Measurements from ENCODE around the gene ALDH1A2.

The ALDH1A2 gene

GRCh38 chr15:57927091-57927631 is 138.3 kb downstream of the ALDH1A2 start:
- Histone ChIP-seq H3K36me3 (ENCODE audit: control insufficient read depth, insufficient read depth, low read length) (no peaks in the 10 kb centered on the region), H3K27me3 (ENCODE audit: insufficient read depth, low read length, poor library complexity) (no peaks in the 10 kb centered on the region), H3K4me2 (ENCODE audit: low read length) (no peak overlapping the region), H3K4ac (ENCODE audit: low read depth, low read length) (no peak overlapping the region), H2BK15ac (replicated peaks; ENCODE audit: low read depth) (no peak overlapping the region), H3K56ac (ENCODE audit: low read length) (no peak overlapping the region), H3K18ac (ENCODE audit: low read length) (no peak overlapping the region), H4K5ac (ENCODE audit: low read length) (no peak overlapping the region), H3K23ac (ENCODE audit: low read length) (no peak overlapping the region), H3K27ac (ENCODE audit: low read depth, low read length) (no peak overlapping the region), H3K4me3 (ENCODE audit: low read length) (no peak overlapping the region), H4K8ac (ENCODE audit: low read depth, low read length) (no peak overlapping the region), H2AK5ac (ENCODE audit: low read length) (no peak overlapping the region), H3K4me1 (ENCODE audit: control insufficient read depth, low read depth, low read length) (no peaks in the 10 kb centered on the region), H2BK120ac (ENCODE audit: low read depth, low read length) (no peak overlapping the region), H3K79me2 (ENCODE audit: control insufficient read depth, insufficient read depth, low read length) (no peaks in the 10 kb centered on the region), H2BK5ac (ENCODE audit: low read length) (no peak overlapping the region), H3K79me1 (ENCODE audit: low read length) (no peaks in the 10 kb centered on the region), H3K9ac (ENCODE audit: low read length) (no peak overlapping the region)
- DNase-seq, result no peak
- no CpG with 5 or more reads among the region's 6 CpGs for WGBS (ENCODE audit: extremely low coverage, insufficient coverage, low lambda C conversion rate)

GRCh38 chr15:57925650-57926049 is 139.9 kb downstream of the ALDH1A2 start:
- Histone ChIP-seq H3K4me1 (ENCODE audit: control insufficient read depth, low read depth, low read length) (no peaks in the 10 kb centered on the region), H2BK120ac (ENCODE audit: low read depth, low read length) (no peak overlapping the region), H3K79me1 (ENCODE audit: low read length) (no peaks in the 10 kb centered on the region), H3K27ac (ENCODE audit: low read depth, low read length) (no peak overlapping the region), H2BK15ac (replicated peaks; ENCODE audit: low read depth) (no peak overlapping the region), H3K79me2 (ENCODE audit: control insufficient read depth, insufficient read depth, low read length) (no peaks in the 10 kb centered on the region), H3K4ac (ENCODE audit: low read depth, low read length) (no peak overlapping the region), H3K23ac (ENCODE audit: low read length) (no peak overlapping the region), H3K4me3 (ENCODE audit: low read length) (no peak overlapping the region), H3K36me3 (ENCODE audit: control insufficient read depth, insufficient read depth, low read length) (no peaks in the 10 kb centered on the region), H3K9ac (ENCODE audit: low read length) (no peak overlapping the region), H4K8ac (ENCODE audit: low read depth, low read length) (no peak overlapping the region), H3K18ac (ENCODE audit: low read length) (no peak overlapping the region), H3K27me3 (ENCODE audit: insufficient read depth, low read length, poor library complexity) (no peaks in the 10 kb centered on the region), H4K5ac (ENCODE audit: low read length) (no peak overlapping the region), H2AK5ac (ENCODE audit: low read length) (no peak overlapping the region), H2BK5ac (ENCODE audit: low read length) (no peak overlapping the region), H3K56ac (ENCODE audit: low read length) (no peak overlapping the region), H3K4me2 (ENCODE audit: low read length) (no peak overlapping the region)
- WGBS (ENCODE audit: extremely low coverage, insufficient coverage, low lambda C conversion rate), result no CpG with 5 or more reads among the region's 3 CpGs
- DNase-seq, result no peak

- H3K4me1 ChIP-seq (ENCODE audit: control insufficient read depth, low read depth, low read length), result no peaks in the 10 kb centered on the region
- no peaks in the 10 kb centered on the region for H3K79me2 ChIP-seq (ENCODE audit: control insufficient read depth, insufficient read depth, low read length)
- no CpG with 5 or more reads among the region's 3 CpGs for WGBS (ENCODE audit: extremely low coverage, insufficient coverage, low lambda C conversion rate)
These were observed 140.9 kb downstream of the ALDH1A2 start for GRCh38 chr15:57924598-57924997.

GRCh38 chr15:57923750-57924149 is 141.8 kb downstream of the ALDH1A2 start:
- H2BK15ac ChIP-seq (replicated peaks; ENCODE audit: low read depth), result no peak overlapping the region
- no peaks in the 10 kb centered on the region for H3K4me1 ChIP-seq (ENCODE audit: control insufficient read depth, low read depth, low read length)
- no peaks in the 10 kb centered on the region for H3K79me2 ChIP-seq (ENCODE audit: control insufficient read depth, insufficient read depth, low read length)
- H3K4me3 ChIP-seq (ENCODE audit: low read length), result no peak overlapping the region
- H2BK5ac ChIP-seq (ENCODE audit: low read length), result no peak overlapping the region
- H3K4ac ChIP-seq (ENCODE audit: low read depth, low read length), result no peak overlapping the region
- no peak overlapping the region for H3K56ac ChIP-seq (ENCODE audit: low read length)
- H3K27me3 ChIP-seq (ENCODE audit: insufficient read depth, low read length, poor library complexity), result no peaks in the 10 kb centered on the region
- H3K36me3 ChIP-seq (ENCODE audit: control insufficient read depth, insufficient read depth, low read length), result no peaks in the 10 kb centered on the region
- DNase-seq, result no peak
- H2AK5ac ChIP-seq (ENCODE audit: low read length), result no peak overlapping the region
- H2BK120ac ChIP-seq (ENCODE audit: low read depth, low read length), result no peak overlapping the region
- H3K79me1 ChIP-seq (ENCODE audit: low read length), result no peaks in the 10 kb centered on the region
- H3K18ac ChIP-seq (ENCODE audit: low read length), result no peak overlapping the region
- H3K9ac ChIP-seq (ENCODE audit: low read length), result no peak overlapping the region
- H4K8ac ChIP-seq (ENCODE audit: low read depth, low read length), result no peak overlapping the region
- WGBS (ENCODE audit: extremely low coverage, insufficient coverage, low lambda C conversion rate), result no CpG with 5 or more reads among the region's 3 CpGs
- H3K23ac ChIP-seq (ENCODE audit: low read length), result no peak overlapping the region
- no peak overlapping the region for H4K5ac ChIP-seq (ENCODE audit: low read length)
- no peak overlapping the region for H3K27ac ChIP-seq (ENCODE audit: low read depth, low read length)
- no peak overlapping the region for H3K4me2 ChIP-seq (ENCODE audit: low read length)

More at GRCh38 chr15:57924598-57924997, 140.9 kb downstream of the ALDH1A2 start:
- Histone ChIP-seq H4K5ac (ENCODE audit: low read length) (no peak overlapping the region), H3K4me3 (ENCODE audit: low read length) (no peak overlapping the region), H3K23ac (ENCODE audit: low read length) (no peak overlapping the region), H3K27me3 (ENCODE audit: insufficient read depth, low read length, poor library complexity) (no peaks in the 10 kb centered on the region), H2AK5ac (ENCODE audit: low read length) (no peak overlapping the region), H4K8ac (ENCODE audit: low read depth, low read length) (no peak overlapping the region), H3K56ac (ENCODE audit: low read length) (no peak overlapping the region), H3K9ac (ENCODE audit: low read length) (no peak overlapping the region), H3K4me2 (ENCODE audit: low read length) (no peak overlapping the region), H3K79me1 (ENCODE audit: low read length) (no peaks in the 10 kb centered on the region), H2BK15ac (replicated peaks; ENCODE audit: low read depth) (no peak overlapping the region), H3K18ac (ENCODE audit: low read length) (no peak overlapping the region), H3K36me3 (ENCODE audit: control insufficient read depth, insufficient read depth, low read length) (no peaks in the 10 kb centered on the region), H3K4ac (ENCODE audit: low read depth, low read length) (no peak overlapping the region), H3K27ac (ENCODE audit: low read depth, low read length) (no peak overlapping the region), H2BK120ac (ENCODE audit: low read depth, low read length) (no peak overlapping the region), H2BK5ac (ENCODE audit: low read length) (no peak overlapping the region)
- no peak for DNase-seq

GRCh38 chr15:57923306-57923705 is 142.2 kb downstream of the ALDH1A2 start:
- no peak overlapping the region for H3K4ac ChIP-seq (ENCODE audit: low read depth, low read length)
- H3K36me3 ChIP-seq (ENCODE audit: control insufficient read depth, insufficient read depth, low read length), result no peaks in the 10 kb centered on the region
- H3K56ac ChIP-seq (ENCODE audit: low read length), result no peak overlapping the region
- no peak overlapping the region for H2BK120ac ChIP-seq (ENCODE audit: low read depth, low read length)
- no peak overlapping the region for H3K4me2 ChIP-seq (ENCODE audit: low read length)
- H3K27me3 ChIP-seq (ENCODE audit: insufficient read depth, low read length, poor library complexity), result no peaks in the 10 kb centered on the region
- H2BK5ac ChIP-seq (ENCODE audit: low read length), result no peak overlapping the region
- no peak overlapping the region for H3K23ac ChIP-seq (ENCODE audit: low read length)
- H3K79me2 ChIP-seq (ENCODE audit: control insufficient read depth, insufficient read depth, low read length), result no peaks in the 10 kb centered on the region
- no peak overlapping the region for H4K5ac ChIP-seq (ENCODE audit: low read length)
- no peak overlapping the region for H3K27ac ChIP-seq (ENCODE audit: low read depth, low read length)
- no peak overlapping the region for H2BK15ac ChIP-seq (replicated peaks; ENCODE audit: low read depth)
- no peaks in the 10 kb centered on the region for H3K79me1 ChIP-seq (ENCODE audit: low read length)
- H3K4me3 ChIP-seq (ENCODE audit: low read length), result no peak overlapping the region
- no CpG with 5 or more reads among the region's 1 CpG for WGBS (ENCODE audit: extremely low coverage, insufficient coverage, low lambda C conversion rate)
- H2AK5ac ChIP-seq (ENCODE audit: low read length), result no peak overlapping the region
- no peak for DNase-seq
- no peaks in the 10 kb centered on the region for H3K4me1 ChIP-seq (ENCODE audit: control insufficient read depth, low read depth, low read length)
- H3K18ac ChIP-seq (ENCODE audit: low read length), result no peak overlapping the region
- H4K8ac ChIP-seq (ENCODE audit: low read depth, low read length), result no peak overlapping the region
- no peak overlapping the region for H3K9ac ChIP-seq (ENCODE audit: low read length)

GRCh38 chr15:57922776-57923175 is 142.7 kb downstream of the ALDH1A2 start:
- no peak overlapping the region for H3K56ac ChIP-seq (ENCODE audit: low read length)
- no peaks in the 10 kb centered on the region for H3K79me1 ChIP-seq (ENCODE audit: low read length)
- no CpG with 5 or more reads among the region's 5 CpGs for WGBS (ENCODE audit: extremely low coverage, insufficient coverage, low lambda C conversion rate)
- no peak overlapping the region for H3K27ac ChIP-seq (ENCODE audit: low read depth, low read length)
- no peak overlapping the region for H4K5ac ChIP-seq (ENCODE audit: low read length)
- no peak overlapping the region for H3K18ac ChIP-seq (ENCODE audit: low read length)
- no peak overlapping the region for H2AK5ac ChIP-seq (ENCODE audit: low read length)
- H2BK15ac ChIP-seq (replicated peaks; ENCODE audit: low read depth), result no peak overlapping the region
- no peaks in the 10 kb centered on the region for H3K27me3 ChIP-seq (ENCODE audit: insufficient read depth, low read length, poor library complexity)
- no peak overlapping the region for H4K8ac ChIP-seq (ENCODE audit: low read depth, low read length)
- H3K36me3 ChIP-seq (ENCODE audit: control insufficient read depth, insufficient read depth, low read length), result no peaks in the 10 kb centered on the region
- no peaks in the 10 kb centered on the region for H3K79me2 ChIP-seq (ENCODE audit: control insufficient read depth, insufficient read depth, low read length)
- no peaks in the 10 kb centered on the region for H3K4me1 ChIP-seq (ENCODE audit: control insufficient read depth, low read depth, low read length)
- no peak overlapping the region for H3K4me3 ChIP-seq (ENCODE audit: low read length)
- no peak overlapping the region for H2BK5ac ChIP-seq (ENCODE audit: low read length)
- H3K4ac ChIP-seq (ENCODE audit: low read depth, low read length), result no peak overlapping the region
- no peak for DNase-seq
- no peak overlapping the region for H3K9ac ChIP-seq (ENCODE audit: low read length)
- no peak overlapping the region for H2BK120ac ChIP-seq (ENCODE audit: low read depth, low read length)
- H3K23ac ChIP-seq (ENCODE audit: low read length), result no peak overlapping the region
- no peak overlapping the region for H3K4me2 ChIP-seq (ENCODE audit: low read length)

Measured in mesendoderm (in vitro differentiated cells).